ENCODE data around the gene NCF4.

Gene NCF4

DNA sequence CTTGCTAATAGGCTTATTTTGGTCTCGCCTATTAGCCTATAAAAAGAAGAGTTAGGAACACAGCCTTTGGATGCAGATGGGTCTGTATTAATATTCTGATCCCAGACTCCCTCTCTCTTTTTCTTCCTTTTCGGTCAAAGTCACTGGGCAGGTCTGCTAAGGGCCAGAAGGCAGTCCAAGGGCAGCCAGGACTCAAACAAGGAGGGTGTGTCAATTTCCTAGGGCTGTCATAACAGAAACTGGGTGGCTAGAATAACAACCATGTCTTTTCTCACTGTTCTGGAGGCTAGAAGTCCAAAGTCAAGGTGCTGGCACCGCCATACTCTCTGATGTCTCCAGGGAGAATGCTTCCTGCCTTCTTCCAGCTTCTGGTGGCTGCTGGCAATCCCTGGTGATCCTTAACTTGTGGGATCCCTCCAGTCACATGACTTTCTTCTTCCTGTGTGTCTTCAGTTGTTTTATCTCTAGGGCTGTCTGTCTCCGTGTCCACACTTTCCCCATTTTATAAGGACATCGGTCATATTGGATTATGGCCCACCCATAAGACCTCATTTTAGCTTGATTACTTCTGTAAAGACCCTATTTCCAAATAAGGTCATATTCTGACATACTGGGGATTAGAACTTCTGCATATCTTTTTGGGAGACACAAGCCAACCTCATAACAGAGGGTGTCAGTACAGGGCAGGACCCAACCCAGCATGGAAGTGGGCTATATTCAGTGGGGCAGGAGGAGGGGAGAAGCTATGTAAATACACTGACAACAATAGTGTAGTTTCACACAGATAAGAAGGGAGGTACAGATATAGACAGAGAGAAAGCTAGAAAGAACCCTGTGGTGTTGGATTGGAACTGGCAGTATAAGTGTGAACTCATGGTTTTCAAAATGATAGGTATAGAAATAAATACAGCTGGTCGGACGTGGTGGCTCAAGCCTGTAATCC is 46.7 kb downstream of the NCF4 start:
- Histone ChIP-seq H3F3A (ENCODE audit: insufficient read depth, low read length) (peaks cover under 1% of the 10 kb centered on the region; the same call in 1 of the 2 replicates), H3K27ac (ENCODE audit: low read length) (no peak overlapping the region), H3K9me2 (replicated peaks; ENCODE audit: insufficient read depth, low read length) (no peaks in the 10 kb centered on the region), H3K27me3 (replicated peaks; ENCODE audit: insufficient read depth, low read length) (no peaks in the 10 kb centered on the region), H2AFZ (ENCODE audit: low read length) (no peak overlapping the region), H3K79me2 (ENCODE audit: low read length) (0 out of 2 replicates have a peak, but pooled peaks cover 1% of the 10 kb centered on the region), H4K20me1 (ENCODE audit: insufficient read depth, low read length) (no peaks in the 10 kb centered on the region), H3K4me3 (ENCODE audit: low read length) (no peak overlapping the region), H3K9me3 (replicated peaks; ENCODE audit: insufficient read depth, low read length) (no peaks in the 10 kb centered on the region), H3K9ac (ENCODE audit: low read length) (no peak overlapping the region), H3K4me1 (ENCODE audit: low read length) (peaks cover 2% of the 10 kb centered on the region), H3K36me3 (replicated peaks; ENCODE audit: insufficient read depth, low read length) (no peaks in the 10 kb centered on the region), H3K4me2 (ENCODE audit: low read depth, low read length) (no peak overlapping the region)
- DNase-seq, result no peak
- no peak for TF ChIP-seq EZH2 (optimal IDR thresholded peaks at IDR 0.05; ENCODE audit: low read depth, low read length)
- TF ChIP-seq EZH2phosphoT487 (IDR thresholded peaks at IDR 0.05; ENCODE audit: low read length), result no peak
- TF ChIP-seq, protein P1, sequence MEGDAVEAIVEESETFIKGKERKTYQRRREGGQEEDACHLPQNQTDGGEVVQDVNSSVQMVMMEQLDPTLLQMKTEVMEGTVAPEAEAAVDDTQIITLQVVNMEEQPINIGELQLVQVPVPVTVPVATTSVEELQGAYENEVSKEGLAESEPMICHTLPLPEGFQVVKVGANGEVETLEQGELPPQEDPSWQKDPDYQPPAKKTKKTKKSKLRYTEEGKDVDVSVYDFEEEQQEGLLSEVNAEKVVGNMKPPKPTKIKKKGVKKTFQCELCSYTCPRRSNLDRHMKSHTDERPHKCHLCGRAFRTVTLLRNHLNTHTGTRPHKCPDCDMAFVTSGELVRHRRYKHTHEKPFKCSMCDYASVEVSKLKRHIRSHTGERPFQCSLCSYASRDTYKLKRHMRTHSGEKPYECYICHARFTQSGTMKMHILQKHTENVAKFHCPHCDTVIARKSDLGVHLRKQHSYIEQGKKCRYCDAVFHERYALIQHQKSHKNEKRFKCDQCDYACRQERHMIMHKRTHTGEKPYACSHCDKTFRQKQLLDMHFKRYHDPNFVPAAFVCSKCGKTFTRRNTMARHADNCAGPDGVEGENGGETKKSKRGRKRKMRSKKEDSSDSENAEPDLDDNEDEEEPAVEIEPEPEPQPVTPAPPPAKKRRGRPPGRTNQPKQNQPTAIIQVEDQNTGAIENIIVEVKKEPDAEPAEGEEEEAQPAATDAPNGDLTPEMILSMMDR (IDR thresholded peaks at IDR 0.05; ENCODE audit: low read length), result no peak

DNA sequence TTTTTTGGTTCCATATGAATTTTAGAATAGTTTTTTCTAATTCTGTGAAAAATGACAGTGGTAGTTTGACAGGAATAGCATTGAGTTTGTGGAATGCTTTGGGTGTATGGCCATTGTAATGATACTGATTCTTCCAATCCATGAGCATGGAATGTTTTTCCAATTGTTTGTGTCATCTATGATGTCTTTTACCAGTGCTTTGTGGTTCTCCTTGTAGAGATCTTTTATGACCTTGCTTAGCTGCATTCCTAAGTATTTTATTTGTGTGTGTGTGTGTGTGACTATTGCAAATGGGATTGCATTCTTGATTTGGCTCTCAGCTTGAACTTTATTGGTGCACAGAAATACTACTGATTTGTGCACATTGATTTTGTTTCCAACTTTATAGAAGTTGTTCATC is 49.7 kb downstream of the NCF4 start:
- TF ChIP-seq EZH2phosphoT487 (IDR thresholded peaks at IDR 0.05; ENCODE audit: low read length) (no peak), EZH2 (optimal IDR thresholded peaks at IDR 0.05; ENCODE audit: low read depth, low read length) (no peak)
- TF ChIP-seq, protein P1 (IDR thresholded peaks at IDR 0.05; ENCODE audit: low read length), result no peak
- H3K9me2 ChIP-seq (replicated peaks; ENCODE audit: insufficient read depth, low read length), result no peaks in the 10 kb centered on the region
- no peaks in the 10 kb centered on the region for H4K20me1 ChIP-seq (ENCODE audit: insufficient read depth, low read length)
- no peak overlapping the region for H2AFZ ChIP-seq (ENCODE audit: low read length)
- H3K9me3 ChIP-seq (replicated peaks; ENCODE audit: insufficient read depth, low read length), result no peaks in the 10 kb centered on the region
- no peak for DNase-seq
- H3K36me3 ChIP-seq (replicated peaks; ENCODE audit: insufficient read depth, low read length), result no peaks in the 10 kb centered on the region
- no peak overlapping the region for H3K27ac ChIP-seq (ENCODE audit: low read length)
- peaks cover 26% of the 10 kb centered on the region for H3K79me2 ChIP-seq (ENCODE audit: low read length)
- no peak overlapping the region for H3K4me2 ChIP-seq (ENCODE audit: low read depth, low read length)
- peaks cover 9% of the 10 kb centered on the region for H3K4me1 ChIP-seq (ENCODE audit: low read length)
- H3K27me3 ChIP-seq (replicated peaks; ENCODE audit: insufficient read depth, low read length), result no peaks in the 10 kb centered on the region
- peaks cover 27% of the 10 kb centered on the region for H3F3A ChIP-seq (ENCODE audit: insufficient read depth, low read length)
- no peak overlapping the region for H3K9ac ChIP-seq (ENCODE audit: low read length)
- H3K4me3 ChIP-seq (ENCODE audit: low read length), result no peak overlapping the region

DNA sequence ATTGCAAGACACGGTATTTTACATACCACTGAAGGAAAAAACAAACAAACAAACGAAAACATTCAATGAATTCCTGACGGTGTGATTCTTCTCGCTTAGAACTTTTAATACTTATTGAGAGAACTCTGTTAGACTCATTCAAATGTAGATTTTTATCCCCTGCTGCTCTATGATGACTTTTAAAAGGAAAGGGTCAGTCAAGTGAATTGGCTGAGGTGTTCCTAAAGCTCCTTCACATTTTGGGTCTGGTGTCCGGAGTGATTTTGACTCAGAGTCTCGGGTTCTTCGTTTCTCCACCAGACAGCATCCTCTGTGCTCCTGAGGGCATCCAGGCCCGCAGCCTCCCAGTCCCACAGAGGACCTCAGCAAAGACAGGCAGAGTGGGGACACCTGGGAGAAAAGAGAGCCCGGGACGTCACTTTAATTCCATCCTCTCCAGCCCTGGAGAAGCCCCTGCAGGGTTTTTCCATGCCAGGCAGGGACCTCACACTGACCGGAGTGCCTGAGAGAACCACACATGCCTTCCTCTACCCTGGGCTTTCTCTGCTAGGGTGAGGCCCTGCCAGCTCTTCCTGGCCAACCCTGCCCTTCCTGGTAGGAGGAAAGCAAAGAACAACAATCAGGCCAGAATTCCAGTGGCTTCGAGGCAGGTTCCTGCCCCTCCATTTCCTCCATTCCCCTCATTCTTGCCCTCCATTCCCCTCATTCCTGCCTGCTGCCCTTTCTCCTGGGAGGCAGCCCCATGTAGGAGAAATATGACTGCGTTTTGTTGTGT is 51.3 kb downstream of the NCF4 start:
- Histone ChIP-seq H3K9ac (ENCODE audit: low read length) (no peak overlapping the region), H3K4me2 (ENCODE audit: low read depth, low read length) (no peak overlapping the region), H3K4me3 (ENCODE audit: low read length) (no peak overlapping the region), H3F3A (ENCODE audit: insufficient read depth, low read length) (peaks cover 35% of the 10 kb centered on the region), H4K20me1 (ENCODE audit: insufficient read depth, low read length) (no peaks in the 10 kb centered on the region), H3K4me1 (ENCODE audit: low read length) (peaks cover 20% of the 10 kb centered on the region), H3K27ac (ENCODE audit: low read length) (no peak overlapping the region; the same call in 1 of the 2 replicates), H3K9me2 (replicated peaks; ENCODE audit: insufficient read depth, low read length) (no peaks in the 10 kb centered on the region), H2AFZ (ENCODE audit: low read length) (no peak overlapping the region), H3K79me2 (ENCODE audit: low read length) (peaks cover 42% of the 10 kb centered on the region), H3K36me3 (replicated peaks; ENCODE audit: insufficient read depth, low read length) (no peaks in the 10 kb centered on the region), H3K9me3 (replicated peaks; ENCODE audit: insufficient read depth, low read length) (no peaks in the 10 kb centered on the region), H3K27me3 (replicated peaks; ENCODE audit: insufficient read depth, low read length) (no peaks in the 10 kb centered on the region)
- TF ChIP-seq EZH2 (optimal IDR thresholded peaks at IDR 0.05; ENCODE audit: low read depth, low read length) (no peak), EZH2phosphoT487 (IDR thresholded peaks at IDR 0.05; ENCODE audit: low read length) (no peak)
- TF ChIP-seq, protein P1 (IDR thresholded peaks at IDR 0.05; ENCODE audit: low read length), result no peak
- no peak for DNase-seq

Measured in MM.1S (cell line).